Measurements from ENCODE around the gene SLC45A1. TPM values are rescaled to one million over a fixed set of nuclear protein-coding genes. Genes with fewer than 3 reads are reported as not detected.

SLC45A1 gene
- total and polyA plus RNA-seq, 2 donors (not counting 1 experiment from before 2014, with no cell fraction given) = 0.54 to 0.64 TPM

- CTCF ChIA-PET = no interaction called here
- POLR2A ChIA-PET = no interaction called here
- no peak for ATAC-seq (ENCODE audit: low read depth)
- H3K4me1 Mint-ChIP-seq = no peaks in the 10 kb centered on the region
- no peak overlapping the region for H3K27ac ChIP-seq (ENCODE audit: low read length in 2 of 2)
- no peak overlapping the region for H3K27ac Mint-ChIP-seq
- no peaks in the 10 kb centered on the region for H3K79me2 ChIP-seq (ENCODE audit: control insufficient read depth, insufficient read depth, low read length)
- no peaks in the 10 kb centered on the region for H4K20me1 ChIP-seq (ENCODE audit: control insufficient read depth, insufficient read depth, low read length, poor library complexity, severe bottlenecking)
- no peak overlapping the region for H3K4me2 ChIP-seq (replicated peaks; ENCODE audit: low read depth, low read length, poor library complexity, severe bottlenecking)
- H3K9me3 ChIP-seq (ENCODE audit: control extremely low read depth in 1 of 3, control insufficient read depth in 2 of 3, insufficient read depth in 1 of 3, low read length in 2 of 3) = peaks cover 0 to 4% (median 0%) of the 10 kb centered on the region in 3 donors
- H3K4me3 ChIP-seq (ENCODE audit: control extremely low read depth in 1 of 5, extremely low read depth in 1 of 5, insufficient read depth in 1 of 5, low read depth in 2 of 5, low read length in 4 of 5) = no peak overlapping the region
- peaks cover 0 to 1% (median 0%) of the 10 kb centered on the region in 4 experiments for H3K27me3 ChIP-seq (replicated peaks in 1 of 4; ENCODE audit: control extremely low read depth in 1 of 4, control insufficient read depth in 3 of 4, insufficient read depth in 4 of 4, low read length in 3 of 4)
- H3K9me3 Mint-ChIP-seq (ENCODE audit: insufficient read depth) = no peaks in the 10 kb centered on the region
- H3K27me3 Mint-ChIP-seq = peaks cover 5% of the 10 kb centered on the region
- no peak overlapping the region for H3K9ac ChIP-seq (ENCODE audit: low read length)
- H2AFZ ChIP-seq (ENCODE audit: insufficient read depth, low read depth, low read length, poor library complexity, severe bottlenecking) = no peak overlapping the region
- H3K36me3 ChIP-seq (replicated peaks in 1 of 2; ENCODE audit: control extremely low read depth in 1 of 2, control insufficient read depth in 1 of 2, extremely low read depth in 1 of 2, insufficient read depth in 2 of 2, low read length in 1 of 2) = no peaks in the 10 kb centered on the region
- no peaks in the 10 kb centered on the region for H3K4me1 ChIP-seq (ENCODE audit: control insufficient read depth in 2 of 2, insufficient read depth in 2 of 2, low read length in 2 of 2)
- no peak for TF ChIP-seq EZH2 (IDR thresholded peaks at IDR 0.05; ENCODE audit: borderline replicate concordance, insufficient read depth, low read depth, low read length, poor library complexity, severe bottlenecking)
- TF ChIP-seq, protein P1, sequence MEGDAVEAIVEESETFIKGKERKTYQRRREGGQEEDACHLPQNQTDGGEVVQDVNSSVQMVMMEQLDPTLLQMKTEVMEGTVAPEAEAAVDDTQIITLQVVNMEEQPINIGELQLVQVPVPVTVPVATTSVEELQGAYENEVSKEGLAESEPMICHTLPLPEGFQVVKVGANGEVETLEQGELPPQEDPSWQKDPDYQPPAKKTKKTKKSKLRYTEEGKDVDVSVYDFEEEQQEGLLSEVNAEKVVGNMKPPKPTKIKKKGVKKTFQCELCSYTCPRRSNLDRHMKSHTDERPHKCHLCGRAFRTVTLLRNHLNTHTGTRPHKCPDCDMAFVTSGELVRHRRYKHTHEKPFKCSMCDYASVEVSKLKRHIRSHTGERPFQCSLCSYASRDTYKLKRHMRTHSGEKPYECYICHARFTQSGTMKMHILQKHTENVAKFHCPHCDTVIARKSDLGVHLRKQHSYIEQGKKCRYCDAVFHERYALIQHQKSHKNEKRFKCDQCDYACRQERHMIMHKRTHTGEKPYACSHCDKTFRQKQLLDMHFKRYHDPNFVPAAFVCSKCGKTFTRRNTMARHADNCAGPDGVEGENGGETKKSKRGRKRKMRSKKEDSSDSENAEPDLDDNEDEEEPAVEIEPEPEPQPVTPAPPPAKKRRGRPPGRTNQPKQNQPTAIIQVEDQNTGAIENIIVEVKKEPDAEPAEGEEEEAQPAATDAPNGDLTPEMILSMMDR (IDR thresholded peaks at IDR 0.05) = no peak
- WGBS (ENCODE audit: insufficient coverage) = 100% methylated on average over 9 of the region's 11 CpGs
- H3K4me3 Mint-ChIP-seq = no peak overlapping the region
- intact Hi-C loops (cut with micrococcal nuclease) = no loop called here
- no peak for DNase-seq
Measured at GRCh38 chr1:8343044-8343443, 25.1 kb downstream of the SLC45A1 start.

- Mint-ChIP-seq H3K4me1 (no peaks in the 10 kb centered on the region), H3K4me3 (no peak overlapping the region), H3K27me3 (peaks cover 5% of the 10 kb centered on the region), H3K9me3 (ENCODE audit: insufficient read depth) (no peaks in the 10 kb centered on the region), H3K27ac (no peak overlapping the region)
- no peak for ATAC-seq (ENCODE audit: low read depth)
- Histone ChIP-seq H3K4me2 (replicated peaks; ENCODE audit: low read depth, low read length, poor library complexity, severe bottlenecking) (no peak overlapping the region), H3K36me3 (replicated peaks in 1 of 2; ENCODE audit: control extremely low read depth in 1 of 2, control insufficient read depth in 1 of 2, extremely low read depth in 1 of 2, insufficient read depth in 2 of 2, low read length in 1 of 2) (no peaks in the 10 kb centered on the region), H3K4me1 (ENCODE audit: control insufficient read depth in 2 of 2, insufficient read depth in 2 of 2, low read length in 2 of 2) (no peaks in the 10 kb centered on the region), H3K9ac (ENCODE audit: low read length) (no peak overlapping the region), H2AFZ (ENCODE audit: insufficient read depth, low read depth, low read length, poor library complexity, severe bottlenecking) (no peak overlapping the region), H3K27me3 (replicated peaks in 1 of 4; ENCODE audit: control extremely low read depth in 1 of 4, control insufficient read depth in 3 of 4, insufficient read depth in 4 of 4, low read length in 3 of 4) (peaks cover 0 to 3% (median 0%) of the 10 kb centered on the region in 4 experiments), H4K20me1 (ENCODE audit: control insufficient read depth, insufficient read depth, low read length, poor library complexity, severe bottlenecking) (no peaks in the 10 kb centered on the region), H3K4me3 (ENCODE audit: control extremely low read depth in 1 of 5, extremely low read depth in 1 of 5, insufficient read depth in 1 of 5, low read depth in 2 of 5, low read length in 4 of 5) (no peak overlapping the region), H3K79me2 (ENCODE audit: control insufficient read depth, insufficient read depth, low read length) (no peaks in the 10 kb centered on the region), H3K27ac (ENCODE audit: low read length in 2 of 2) (no peak overlapping the region), H3K9me3 (ENCODE audit: control extremely low read depth in 1 of 3, control insufficient read depth in 2 of 3, insufficient read depth in 1 of 3, low read length in 2 of 3) (peaks cover 0 to under 1% (median 0%) of the 10 kb centered on the region in 3 donors)
- ChIA-PET CTCF (no interaction called here), POLR2A (no interaction called here)
- WGBS (ENCODE audit: insufficient coverage) = 96% methylated on average over 32 of the region's 32 CpGs
- TF ChIP-seq EZH2 (IDR thresholded peaks at IDR 0.05; ENCODE audit: borderline replicate concordance, insufficient read depth, low read depth, low read length, poor library complexity, severe bottlenecking) = no peak
- TF ChIP-seq, protein P1 (IDR thresholded peaks at IDR 0.05) = no peak
- no peak for DNase-seq
- intact Hi-C loops (cut with micrococcal nuclease) = no loop called here
Measured at GRCh38 chr1:8343464-8344001, 25.6 kb downstream of the SLC45A1 start.
